Large intestine (tissue), 3 donors: ENCODE measurements around the gene BRD4. TPM values are rescaled to one million over a fixed set of nuclear protein-coding genes. Genes with fewer than 3 reads are reported as not detected.
A peak's percentile ranks its signal among the peaks of the same experiment; 100 is the strongest.

Experiments
- DNase-seq, 2 donors: peaks; one replicate each; pipeline versions ENCODE4 v3.0.0 to v3.0.0-alpha.2; 2013
- H3K27ac ChIP-seq: one replicate; pipeline ENCODE4 v1.5.1; 2013; ENCODE audit warnings: low read length
- H3K27me3 ChIP-seq: 2 replicates; pipeline ENCODE4 v1.6.1; 2013; ENCODE audit warnings: low read length; ENCODE audit not compliant: control insufficient read depth, insufficient read depth
- H3K36me3 ChIP-seq: 2 replicates; pipeline ENCODE4 v1.6.1; 2013; ENCODE audit warnings: low read length; ENCODE audit not compliant: control insufficient read depth, insufficient read depth
- H3K4me1 ChIP-seq: one replicate; pipeline ENCODE4 v1.6.1; 2013; ENCODE audit warnings: low read length; ENCODE audit not compliant: control insufficient read depth, insufficient read depth
- H3K4me3 ChIP-seq: one replicate; pipeline ENCODE4 v1.5.1; 2013; ENCODE audit warnings: low read length
- H3K9me3 ChIP-seq: one replicate; pipeline ENCODE4 v1.6.1; 2013; ENCODE audit warnings: mild to moderate bottlenecking, low read depth, low read length, moderate library complexity; ENCODE audit not compliant: control insufficient read depth
- WGBS: methylation state at CpG from one replicate; pipeline ENCODE4 v1.1.5; 2013; ENCODE audit warnings: low lambda C conversion rate; ENCODE audit not compliant: insufficient coverage; 5-methylcytosine and 5-hydroxymethylcytosine counted together
- polyA plus RNA-seq: library from polyadenylated mRNA; unstranded; fragments of 120-200 nt; gene quantifications from one replicate; pipeline ENCODE4 v1.2.1, GENCODE V29; 2013

The BRD4 gene
- polyA plus RNA-seq, 1 donor = 39.1 TPM

DNA sequence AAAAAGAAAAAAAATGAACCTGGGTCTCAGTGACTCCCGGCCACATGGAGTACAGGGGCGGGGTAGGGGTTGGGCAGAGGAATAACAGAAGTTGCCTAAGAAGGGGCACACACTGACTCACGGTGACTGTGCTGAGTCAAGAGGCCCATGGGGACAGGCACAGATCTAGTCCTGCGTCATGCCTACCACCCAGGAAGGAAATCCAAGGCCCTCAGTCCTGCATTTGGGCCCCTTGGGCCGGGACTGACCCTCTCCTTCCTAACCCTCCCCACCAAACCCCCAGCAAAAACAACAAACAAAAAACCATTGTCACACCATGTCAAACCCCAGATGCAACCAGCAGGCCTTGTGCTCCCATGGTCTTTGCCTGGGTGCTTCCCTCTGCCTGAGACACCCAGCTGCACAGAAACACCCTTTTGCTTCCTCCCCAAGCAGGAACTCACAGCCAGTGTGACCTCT, 122.0 kb downstream of the BRD4 start:
- Histone ChIP-seq H3K27me3 (peaks cover 4% of the 10 kb centered on the region), H3K4me3 (no peak overlapping the region), H3K9me3 (no peaks in the 10 kb centered on the region), H3K27ac (no peak overlapping the region), H3K4me1 (no peaks in the 10 kb centered on the region), H3K36me3 (no peaks in the 10 kb centered on the region)
- DNase-seq = peak in 1 of 2 donors; percentile 30
- no CpG with 5 or more reads among the region's 5 CpGs for WGBS

DNA sequence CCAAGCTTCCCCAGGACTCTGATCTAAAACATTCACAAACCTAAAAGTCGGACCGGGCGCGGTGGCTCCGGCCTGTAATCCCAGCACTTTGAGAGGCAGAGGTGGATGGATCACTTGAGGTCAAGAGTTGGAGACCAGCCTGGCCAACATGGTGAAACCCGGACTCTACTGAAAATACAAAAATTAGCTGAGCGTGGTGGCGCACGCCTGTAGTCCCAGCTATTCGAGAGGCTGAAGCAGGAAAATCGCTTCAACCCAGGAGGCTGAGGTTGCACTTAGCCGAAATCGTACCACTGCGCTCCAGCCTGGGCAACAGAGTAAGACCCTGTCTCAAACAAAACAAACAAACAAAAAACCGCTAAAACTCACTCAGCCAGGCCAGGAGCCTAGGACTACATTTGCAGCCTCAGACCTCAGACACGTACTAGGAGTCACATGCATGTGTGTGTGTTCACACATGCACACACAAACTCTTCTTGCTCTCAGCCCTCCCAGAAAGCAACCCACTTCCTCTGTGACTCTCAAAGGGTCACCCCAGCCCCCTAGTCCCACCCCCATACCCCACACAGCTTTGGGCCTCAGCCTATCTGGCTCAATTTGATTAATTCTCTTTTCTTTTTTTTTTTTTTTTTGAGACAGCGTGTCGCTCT, 130.8 kb downstream of the BRD4 start:
- 100% methylated on average over 4 of the region's 18 CpGs for WGBS

DNA sequence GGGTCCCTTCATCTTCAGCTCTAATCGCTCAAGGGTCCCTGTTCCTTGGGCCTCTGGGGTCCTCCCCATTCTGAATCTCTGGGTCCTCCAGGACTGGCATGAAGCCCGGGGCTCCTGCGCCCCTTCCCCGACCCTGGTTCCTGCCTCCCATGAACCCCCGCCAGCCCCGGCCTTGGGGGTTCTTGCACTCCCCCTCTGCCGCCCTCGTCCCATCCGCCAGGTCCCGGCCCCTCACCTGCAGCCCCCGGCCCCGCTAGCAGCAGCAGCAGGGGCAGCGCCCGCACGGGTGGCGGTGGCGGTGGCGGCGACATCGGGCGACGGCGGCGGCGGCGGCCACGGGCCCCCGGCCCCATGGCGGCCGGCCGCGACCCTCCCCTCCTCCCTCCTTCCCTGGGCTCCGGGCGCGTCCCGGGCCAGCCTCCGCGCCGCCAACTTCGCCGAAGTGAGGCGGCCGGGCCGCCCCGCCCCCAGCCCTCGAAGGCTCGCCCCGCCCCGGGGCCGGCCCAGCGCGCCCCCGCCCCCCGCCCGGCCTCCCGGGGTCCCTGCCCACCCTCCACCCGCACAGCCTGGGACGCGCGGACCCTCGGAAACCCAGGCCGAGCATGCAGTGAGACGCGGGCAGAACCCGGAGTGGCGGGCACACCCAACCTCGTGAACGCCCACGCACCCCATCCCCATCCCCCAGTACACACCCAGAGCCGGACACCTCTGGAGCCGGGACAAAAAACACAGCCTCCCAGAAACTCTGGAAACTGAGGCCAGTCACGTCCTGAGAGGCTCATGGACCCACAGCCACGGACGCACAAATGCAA, 131.6 kb downstream of the BRD4 start, which contains the start of gene NOTCH3:
TSS of gene NOTCH3 (minus strand) at position 443 of the 812 bp plus-strand sequence. CDS start at position 353, 90 bp downstream.
- Histone ChIP-seq H3K36me3 (no peaks in the 10 kb centered on the region), H3K9me3 (no peaks in the 10 kb centered on the region), H3K27me3 (peaks cover 2% of the 10 kb centered on the region), H3K4me1 (peaks cover 3% of the 10 kb centered on the region), H3K27ac (no peak within 1 kb of the TSS), H3K4me3 (peak within 1 kb of the TSS; percentile 62)
- no CpG with 5 or more reads among the region's 74 CpGs for WGBS
- peak in 1 of 2 donors; percentile 20 for DNase-seq

More for the DNA sequence above, 130.8 kb downstream of the BRD4 start:
- no peak overlapping the region for H3K4me3 ChIP-seq
- no peaks in the 10 kb centered on the region for H3K9me3 ChIP-seq
- no peak for DNase-seq
- peaks cover 4% of the 10 kb centered on the region for H3K27me3 ChIP-seq
- no peaks in the 10 kb centered on the region for H3K36me3 ChIP-seq
- peaks cover 3% of the 10 kb centered on the region for H3K4me1 ChIP-seq
- H3K27ac ChIP-seq = no peak overlapping the region

DNA sequence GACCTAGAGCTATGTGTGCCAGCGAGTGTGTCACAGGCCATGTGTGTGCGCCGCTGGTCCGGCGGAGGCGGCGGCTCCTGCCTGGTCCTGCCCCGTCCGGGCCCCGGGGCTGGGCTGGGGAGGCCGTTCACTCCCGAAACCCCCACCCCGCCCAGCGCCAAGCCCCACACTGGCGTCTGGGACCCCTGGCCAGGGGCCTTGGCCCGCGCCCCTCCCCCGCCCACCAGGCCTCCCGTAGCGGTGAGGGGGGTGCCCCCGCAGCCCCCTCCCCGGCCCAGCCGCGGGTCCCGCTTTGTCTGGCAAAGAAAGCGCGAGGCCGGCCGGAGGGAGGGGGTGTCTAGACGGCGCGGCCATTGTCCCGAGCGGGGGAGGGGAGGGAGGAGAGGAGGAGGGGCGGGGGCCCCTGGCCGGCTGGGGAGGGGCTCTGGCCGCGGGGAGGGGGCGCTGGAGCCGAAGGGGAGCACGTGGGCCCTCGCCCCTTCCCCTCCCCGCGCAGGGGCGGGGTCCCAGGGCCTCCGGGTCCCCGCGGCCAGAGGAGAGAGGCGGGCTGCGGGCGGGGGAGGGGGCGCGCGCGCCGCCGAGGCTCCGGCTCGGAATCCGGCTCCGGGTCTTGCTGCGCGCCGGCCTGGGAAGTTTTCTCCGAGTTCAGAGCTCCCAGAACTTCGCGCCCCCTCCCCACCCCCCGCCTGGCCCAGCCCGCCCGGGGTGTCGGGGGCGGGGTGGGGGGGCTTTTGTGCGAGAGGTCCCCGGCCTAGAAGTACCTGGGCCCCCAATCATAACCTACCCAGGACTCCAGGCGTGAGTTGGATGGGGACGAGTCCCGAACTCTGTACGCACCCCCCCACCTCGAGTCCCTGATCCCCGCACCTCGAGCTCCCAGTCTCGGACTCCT, 132.4 kb downstream of the BRD4 start:
- peak in 1 of 2 donors; percentile 61 for DNase-seq
- H3K36me3 ChIP-seq = no peaks in the 10 kb centered on the region
- no peak overlapping the region for H3K27ac ChIP-seq
- H3K4me3 ChIP-seq = peak overlapping the region; percentile 62
- H3K4me1 ChIP-seq = peaks cover 3% of the 10 kb centered on the region
- H3K9me3 ChIP-seq = no peaks in the 10 kb centered on the region
- no peaks in the 10 kb centered on the region for H3K27me3 ChIP-seq
- no CpG with 5 or more reads among the region's 82 CpGs for WGBS

DNA sequence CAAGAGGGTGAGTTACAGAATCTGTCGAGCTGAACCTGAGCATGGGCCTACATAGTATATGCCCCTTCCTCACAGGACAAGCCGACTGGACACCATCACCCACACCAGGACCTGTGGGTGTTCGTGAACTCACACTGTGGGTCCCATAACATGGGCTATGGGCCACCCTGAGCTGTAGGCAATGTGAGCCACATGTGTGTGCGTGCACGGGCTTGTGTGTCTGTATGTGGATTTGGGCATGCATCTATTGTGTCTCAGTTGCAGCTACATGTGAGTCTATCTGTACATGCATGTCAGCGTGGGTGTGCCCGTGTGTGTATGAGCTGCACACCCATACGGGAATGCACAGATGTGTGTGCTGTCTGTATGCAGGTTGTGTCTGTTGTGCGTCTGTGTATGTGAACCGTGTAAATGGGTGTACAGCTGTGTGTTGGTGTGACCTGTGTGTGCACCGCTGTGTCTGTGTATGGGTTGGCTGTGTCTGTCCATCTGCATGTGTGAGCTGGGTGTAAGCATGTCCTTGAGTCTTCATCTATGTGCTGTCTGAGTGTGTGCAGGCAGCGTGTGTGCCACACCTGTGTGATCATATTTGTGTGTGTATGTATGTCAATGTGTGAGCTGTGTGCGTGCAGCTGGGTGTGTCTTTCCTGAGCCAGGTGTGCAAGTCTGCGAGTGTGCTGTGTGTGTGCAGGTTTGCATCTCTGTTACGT, 133.2 kb downstream of the BRD4 start:
- Histone ChIP-seq H3K36me3 (no peaks in the 10 kb centered on the region), H3K27me3 (no peaks in the 10 kb centered on the region), H3K4me3 (no peak overlapping the region), H3K9me3 (no peaks in the 10 kb centered on the region), H3K4me1 (peaks cover 3% of the 10 kb centered on the region), H3K27ac (no peak overlapping the region)
- DNase-seq = no peak
- no CpG with 5 or more reads among the region's 15 CpGs for WGBS

DNA sequence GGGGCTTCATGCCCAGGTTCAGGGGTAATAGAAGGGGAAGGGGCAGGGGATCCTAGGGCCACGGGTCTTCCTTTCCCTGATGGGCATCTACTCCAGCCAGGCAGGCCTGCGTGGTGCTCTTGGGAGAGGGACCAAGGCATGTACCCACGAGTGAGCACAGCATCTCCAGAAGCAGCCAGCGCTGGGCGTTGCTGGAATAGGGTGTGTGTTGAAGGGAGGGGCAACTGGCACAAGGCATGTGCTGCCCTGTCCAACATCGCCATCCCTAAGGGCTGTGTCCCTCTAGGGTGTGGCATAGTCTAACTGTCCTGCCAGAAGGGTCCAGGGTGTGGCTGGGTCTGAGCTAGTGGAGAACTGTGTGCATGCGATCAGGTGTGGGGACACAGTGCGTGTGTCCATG, 134.4 kb downstream of the BRD4 start:
- Histone ChIP-seq H3K27me3 (no peaks in the 10 kb centered on the region), H3K27ac (no peak overlapping the region), H3K36me3 (no peaks in the 10 kb centered on the region), H3K9me3 (no peaks in the 10 kb centered on the region), H3K4me3 (no peak overlapping the region), H3K4me1 (peaks cover 3% of the 10 kb centered on the region)
- DNase-seq = no peak
- 77% methylated on average over 3 of the region's 8 CpGs for WGBS

DNA sequence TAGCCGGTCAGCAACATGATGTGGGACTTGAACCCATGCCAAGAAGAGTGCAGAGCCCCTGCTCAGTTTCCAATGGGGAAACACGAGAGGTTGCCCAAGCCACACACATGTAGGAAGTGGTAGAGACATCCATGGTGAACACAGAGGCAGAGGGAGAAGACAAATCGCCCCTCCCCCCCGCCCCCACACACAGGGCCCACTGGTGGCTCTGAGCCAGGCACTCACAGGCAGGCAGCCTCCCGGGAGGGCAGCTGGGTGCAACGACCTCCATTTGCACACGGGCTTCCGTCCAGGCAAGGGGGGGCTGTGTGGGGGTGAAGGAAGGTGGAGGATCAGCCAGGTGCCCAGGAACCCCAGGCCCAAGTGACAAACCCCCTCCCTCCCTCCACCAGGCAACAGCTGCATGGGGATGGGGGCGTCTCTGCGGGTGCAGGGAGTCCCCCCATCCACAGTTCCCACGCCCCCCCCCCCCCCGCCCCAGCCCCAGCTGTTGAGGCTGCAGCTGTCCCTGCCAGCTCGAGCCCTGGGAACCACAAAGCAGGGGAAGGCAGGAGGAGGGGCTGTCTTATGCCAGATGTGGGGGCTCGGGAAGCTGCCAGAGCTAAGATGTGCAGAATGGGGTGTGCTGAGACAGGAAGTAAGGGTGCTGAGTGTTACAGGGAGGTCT, 134.9 kb downstream of the BRD4 start:
- H3K27ac ChIP-seq = no peak overlapping the region
- WGBS = no CpG with 5 or more reads among the region's 14 CpGs
- no peaks in the 10 kb centered on the region for H3K27me3 ChIP-seq
- no peaks in the 10 kb centered on the region for H3K9me3 ChIP-seq
- H3K4me1 ChIP-seq = peaks cover 3% of the 10 kb centered on the region
- H3K36me3 ChIP-seq = no peaks in the 10 kb centered on the region
- no peak overlapping the region for H3K4me3 ChIP-seq
- DNase-seq = no peak

DNA sequence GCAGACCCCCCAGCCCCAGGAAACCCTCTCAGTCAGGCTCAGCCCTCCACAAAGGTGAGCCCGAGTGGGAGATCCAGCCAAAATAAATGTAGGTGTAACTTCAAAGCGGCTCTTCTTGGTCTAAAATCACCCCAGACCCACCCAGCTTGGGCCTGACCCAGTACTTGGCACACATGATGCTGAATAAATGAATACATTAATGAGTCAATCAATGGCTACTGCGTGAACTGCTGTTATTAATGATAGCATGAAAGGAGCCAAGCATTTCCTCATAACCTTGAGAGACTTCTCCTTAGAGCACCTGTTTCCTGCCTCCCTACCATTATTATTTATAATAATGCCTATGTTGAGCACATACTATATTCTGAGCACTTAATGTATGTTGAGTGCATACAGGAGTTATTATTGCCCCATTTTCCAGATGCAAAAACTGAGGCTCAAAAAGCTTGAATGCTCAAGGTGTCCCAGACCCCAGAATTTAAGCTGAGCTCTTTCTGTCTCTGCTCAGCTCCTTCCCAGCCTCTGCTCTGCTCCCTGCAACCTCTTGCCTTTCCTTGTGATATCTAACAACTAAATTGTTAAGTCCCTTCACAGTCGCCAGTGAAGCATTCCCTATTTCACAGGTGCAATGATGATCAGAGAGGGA, 135.9 kb downstream of the BRD4 start:
- Histone ChIP-seq H3K27me3 (no peaks in the 10 kb centered on the region), H3K4me1 (peaks cover 3% of the 10 kb centered on the region)
- no peak for DNase-seq

More for the DNA sequence above, 135.9 kb downstream of the BRD4 start:
- Histone ChIP-seq H3K36me3 (peaks cover 2% of the 10 kb centered on the region), H3K9me3 (no peaks in the 10 kb centered on the region), H3K27ac (peak overlapping the region; percentile 36), H3K4me3 (peak overlapping the region; percentile 16)
- no CpG with 5 or more reads among the region's 4 CpGs for WGBS
